ENCODE measurements around the gene SCN2A. TPM values are rescaled to one million over a fixed set of nuclear protein-coding genes. Genes with fewer than 3 reads are reported as not detected.

Gene SCN2A
- total and polyA plus RNA-seq, 11 donors, result 0.01 to 0.45 (median 0.05) TPM; not detected in 4

- intact Hi-C loops (cut with DNase I), result no loop called here
- H3K9me3 ChIP-seq, result no peaks in the 10 kb centered on the region
- no peak overlapping the region for H3K4me3 ChIP-seq
- ATAC-seq (no peak), DNase-seq (no peak)
- peaks cover 0 to 20% (median 6%) of the 10 kb centered on the region in 12 donors for H3K4me1 ChIP-seq
- no peak for TF ChIP-seq POLR2A (IDR thresholded peaks at IDR 0.05)
- H3K27me3 ChIP-seq, result no peaks in the 10 kb centered on the region
- H3K27ac ChIP-seq, result no peak overlapping the region
- H3K36me3 ChIP-seq, result no peaks in the 10 kb centered on the region
Observed at GRCh38 chr2:165277295-165277694, 38.1 kb downstream of the SCN2A start.

GRCh38 chr2:165277860-165278656, 38.8 kb downstream of the SCN2A start:
- ATAC-seq (no peak), DNase-seq (no peak)
- no peaks in the 10 kb centered on the region for H3K36me3 ChIP-seq
- intact Hi-C loops (cut with DNase I), result no loop called here
- H3K27ac ChIP-seq, result no peak overlapping the region
- no peaks in the 10 kb centered on the region for H3K9me3 ChIP-seq
- no peak for TF ChIP-seq CTCF (IDR thresholded peaks at IDR 0.05)
- TF ChIP-seq POLR2A (IDR thresholded peaks at IDR 0.05), result no peak
- 66 to 73% (median 70%) methylated on average over 5 of the region's 5 CpGs for WGBS, 4 donors
- H3K4me3 ChIP-seq, result no peak overlapping the region
- H3K27me3 ChIP-seq, result no peaks in the 10 kb centered on the region
- H3K4me1 ChIP-seq, result peaks cover 0 to 20% (median 6%) of the 10 kb centered on the region in 12 donors

GRCh38 chr2:165280356-165280755, 41.1 kb downstream of the SCN2A start:
- Histone ChIP-seq H3K4me3 (no peak overlapping the region), H3K27ac (no peak overlapping the region), H3K9me3 (no peaks in the 10 kb centered on the region), H3K27me3 (no peaks in the 10 kb centered on the region), H3K36me3 (no peaks in the 10 kb centered on the region), H3K4me1 (no peaks in the 10 kb centered on the region)
- no peak for TF ChIP-seq POLR2A (IDR thresholded peaks at IDR 0.05)
- no peak for TF ChIP-seq CTCF (IDR thresholded peaks at IDR 0.05)
- intact Hi-C loops (cut with DNase I), result no loop called here
- DNase-seq, result no peak
- no peak for ATAC-seq
- 83 to 89% (median 84%) methylated on average over 4 of the region's 4 CpGs for WGBS, 4 donors

DNA sequence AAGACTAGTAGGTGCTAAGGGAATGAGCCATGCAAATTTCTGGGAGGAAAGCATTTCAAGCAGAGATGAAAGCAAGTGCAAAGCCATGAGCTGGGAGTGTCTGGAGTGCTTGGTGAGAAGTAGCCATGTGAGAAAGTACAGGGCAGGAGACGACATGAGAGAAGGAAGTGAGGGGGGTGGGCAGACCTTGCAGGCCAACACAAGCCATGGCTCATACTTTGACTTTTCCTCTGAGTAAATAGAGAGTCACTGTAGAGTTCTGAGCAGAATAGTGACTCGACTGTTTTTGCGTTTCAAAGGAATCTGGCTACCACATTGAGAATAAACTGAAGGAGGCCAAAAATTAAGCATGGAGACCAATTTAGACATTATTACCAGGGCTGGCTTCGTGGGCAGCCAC, 42.2 kb downstream of the SCN2A start:
- H3K27me3 ChIP-seq, result no peaks in the 10 kb centered on the region
- TF ChIP-seq CTCF (IDR thresholded peaks at IDR 0.05) (no peak), POLR2A (IDR thresholded peaks at IDR 0.05) (no peak)
- intact Hi-C loops (cut with DNase I), result no loop called here
- ATAC-seq, result no peak
- WGBS, 4 donors, result 77 to 79% (median 79%) methylated on average over 4 of the region's 4 CpGs
- no peak overlapping the region for H3K4me3 ChIP-seq
- H3K9me3 ChIP-seq, result no peaks in the 10 kb centered on the region
- no peaks in the 10 kb centered on the region for H3K36me3 ChIP-seq
- H3K27ac ChIP-seq, result no peak overlapping the region
- H3K4me1 ChIP-seq, result no peaks in the 10 kb centered on the region
- no peak for DNase-seq

DNA sequence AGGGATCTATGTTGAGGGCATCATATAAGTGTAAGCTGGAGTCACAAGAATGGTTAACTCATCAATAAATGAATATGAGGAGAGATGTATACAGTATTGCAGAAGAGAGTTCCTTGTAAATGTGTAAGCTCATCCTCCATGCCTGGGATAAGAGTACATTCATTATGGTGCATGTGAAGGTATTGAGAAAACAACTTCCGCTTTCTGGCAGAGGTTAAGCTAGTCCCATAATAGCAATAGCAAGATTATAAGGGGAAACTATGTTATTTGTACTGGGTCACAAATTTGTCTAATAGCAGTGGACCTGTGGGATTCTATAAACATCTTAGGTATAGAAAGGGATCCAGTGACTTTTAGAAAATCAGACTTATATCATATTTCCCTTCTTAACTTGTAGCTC, 44.1 kb downstream of the SCN2A start:
- WGBS, 4 donors, result 90 to 97% (median 94%) methylated on average over 1 of the region's 1 CpG
- no peak for DNase-seq
- Histone ChIP-seq H3K4me3 (no peak overlapping the region), H3K9me3 (peaks cover 0 to 7% (median 0%) of the 10 kb centered on the region in 12 donors), H3K27me3 (no peaks in the 10 kb centered on the region), H3K36me3 (no peaks in the 10 kb centered on the region), H3K4me1 (no peaks in the 10 kb centered on the region), H3K27ac (no peak overlapping the region)
- no peak for TF ChIP-seq POLR2A (IDR thresholded peaks at IDR 0.05)
- no peak for TF ChIP-seq CTCF (IDR thresholded peaks at IDR 0.05)
- intact Hi-C loops (cut with DNase I), result no loop called here
- ATAC-seq, result no peak
